ENCODE measurements around the gene DYNC1I1. TPM values are rescaled to one million over a fixed set of nuclear protein-coding genes. Genes with fewer than 3 reads are reported as not detected.

DYNC1I1 gene
- total and polyA plus RNA-seq, 2 experiments from 2014 or later = 20.6 to 24.4 TPM

DNA sequence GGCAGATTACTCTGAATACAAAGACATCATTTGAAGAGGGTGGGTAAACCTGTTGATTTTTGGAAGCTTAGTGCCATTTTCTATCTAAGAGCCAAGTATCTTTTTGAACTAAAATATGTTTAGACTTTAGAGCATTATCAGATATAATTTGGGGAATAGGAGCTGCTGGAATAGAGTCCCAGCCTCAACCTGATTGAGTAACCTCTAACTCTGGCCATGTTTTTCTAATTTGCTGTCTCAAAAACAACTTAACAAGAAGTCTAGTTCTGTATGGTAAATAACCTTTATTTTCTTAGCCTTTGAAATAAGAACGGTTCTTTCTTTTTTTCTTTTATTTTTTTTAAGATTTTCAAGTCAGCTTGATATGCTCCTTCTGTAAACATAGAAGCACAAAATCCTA is 224.5 kb downstream of the DYNC1I1 start:
- Histone ChIP-seq H3K27ac (no peak overlapping the region), H3K36me3 (no peaks in the 10 kb centered on the region), H3K4me3 (no peak overlapping the region), H3K9me3 (ENCODE audit: low read depth) (no peaks in the 10 kb centered on the region), H3K27me3 (no peaks in the 10 kb centered on the region), H3K4me1 (ENCODE audit: low read depth) (peaks cover 4% of the 10 kb centered on the region)
- no peak for DNase-seq (ENCODE audit: low read depth in 1 of 2, low spot score in 1 of 2)
- TF ChIP-seq, protein P1, sequence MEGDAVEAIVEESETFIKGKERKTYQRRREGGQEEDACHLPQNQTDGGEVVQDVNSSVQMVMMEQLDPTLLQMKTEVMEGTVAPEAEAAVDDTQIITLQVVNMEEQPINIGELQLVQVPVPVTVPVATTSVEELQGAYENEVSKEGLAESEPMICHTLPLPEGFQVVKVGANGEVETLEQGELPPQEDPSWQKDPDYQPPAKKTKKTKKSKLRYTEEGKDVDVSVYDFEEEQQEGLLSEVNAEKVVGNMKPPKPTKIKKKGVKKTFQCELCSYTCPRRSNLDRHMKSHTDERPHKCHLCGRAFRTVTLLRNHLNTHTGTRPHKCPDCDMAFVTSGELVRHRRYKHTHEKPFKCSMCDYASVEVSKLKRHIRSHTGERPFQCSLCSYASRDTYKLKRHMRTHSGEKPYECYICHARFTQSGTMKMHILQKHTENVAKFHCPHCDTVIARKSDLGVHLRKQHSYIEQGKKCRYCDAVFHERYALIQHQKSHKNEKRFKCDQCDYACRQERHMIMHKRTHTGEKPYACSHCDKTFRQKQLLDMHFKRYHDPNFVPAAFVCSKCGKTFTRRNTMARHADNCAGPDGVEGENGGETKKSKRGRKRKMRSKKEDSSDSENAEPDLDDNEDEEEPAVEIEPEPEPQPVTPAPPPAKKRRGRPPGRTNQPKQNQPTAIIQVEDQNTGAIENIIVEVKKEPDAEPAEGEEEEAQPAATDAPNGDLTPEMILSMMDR (IDR thresholded peaks at IDR 0.05; ENCODE audit: low read depth, low read length) = no peak

DNA sequence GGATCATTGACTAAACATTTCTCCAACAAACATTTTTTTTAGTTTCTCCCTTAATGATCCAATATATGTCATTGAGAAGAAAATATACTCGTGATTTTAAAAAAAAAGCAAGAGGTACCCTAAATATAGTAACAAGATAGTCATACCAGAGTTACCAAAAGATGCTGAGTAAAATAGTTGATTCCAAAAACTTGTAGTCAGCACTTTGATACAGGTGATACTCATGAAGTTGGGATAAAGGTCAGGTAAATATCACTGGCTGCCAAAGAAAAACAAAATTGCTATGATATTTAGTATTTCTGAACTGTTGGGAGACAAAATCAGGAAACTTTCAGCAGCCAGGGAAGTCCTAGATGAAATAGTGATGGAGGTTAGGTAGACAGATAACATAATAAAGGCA is 225.3 kb downstream of the DYNC1I1 start:
- H3K4me1 ChIP-seq (ENCODE audit: low read depth) = peaks cover 4% of the 10 kb centered on the region
- H3K36me3 ChIP-seq = no peaks in the 10 kb centered on the region
- no peak overlapping the region for H3K27ac ChIP-seq
- no peaks in the 10 kb centered on the region for H3K27me3 ChIP-seq
- H3K4me3 ChIP-seq = no peak overlapping the region
- no peak for DNase-seq (ENCODE audit: low read depth in 1 of 2, low spot score in 1 of 2)
- TF ChIP-seq, protein P1 (IDR thresholded peaks at IDR 0.05; ENCODE audit: low read depth, low read length) = no peak
- no peaks in the 10 kb centered on the region for H3K9me3 ChIP-seq (ENCODE audit: low read depth)

DNA sequence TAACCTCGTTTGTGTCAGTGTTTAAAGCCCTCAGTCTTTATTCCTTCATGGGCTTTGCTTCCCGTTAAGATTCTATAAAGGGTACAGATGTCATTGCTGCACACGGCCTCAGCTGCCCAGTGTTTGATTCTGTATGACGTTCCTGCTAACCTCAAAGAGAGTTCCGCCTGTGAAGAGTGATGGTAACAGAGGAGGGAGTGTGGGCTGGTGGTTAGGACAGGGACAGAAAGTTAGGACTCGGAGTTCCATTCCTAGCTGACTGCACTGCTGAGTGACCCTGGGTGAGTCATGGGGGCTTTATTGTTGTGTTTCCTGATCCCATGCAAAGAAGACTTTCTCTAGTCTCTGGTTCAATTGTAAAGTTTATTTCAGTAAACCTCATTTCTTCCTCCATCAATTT is 227.1 kb downstream of the DYNC1I1 start:
- Histone ChIP-seq H3K4me1 (ENCODE audit: low read depth) (peaks cover 4% of the 10 kb centered on the region), H3K9me3 (ENCODE audit: low read depth) (no peaks in the 10 kb centered on the region), H3K36me3 (no peaks in the 10 kb centered on the region), H3K27ac (no peak overlapping the region), H3K4me3 (no peak overlapping the region), H3K27me3 (no peaks in the 10 kb centered on the region)
- TF ChIP-seq, protein P1 (IDR thresholded peaks at IDR 0.05; ENCODE audit: low read depth, low read length) = no peak
- no peak for DNase-seq (ENCODE audit: low read depth in 1 of 2, low spot score in 1 of 2)

DNA sequence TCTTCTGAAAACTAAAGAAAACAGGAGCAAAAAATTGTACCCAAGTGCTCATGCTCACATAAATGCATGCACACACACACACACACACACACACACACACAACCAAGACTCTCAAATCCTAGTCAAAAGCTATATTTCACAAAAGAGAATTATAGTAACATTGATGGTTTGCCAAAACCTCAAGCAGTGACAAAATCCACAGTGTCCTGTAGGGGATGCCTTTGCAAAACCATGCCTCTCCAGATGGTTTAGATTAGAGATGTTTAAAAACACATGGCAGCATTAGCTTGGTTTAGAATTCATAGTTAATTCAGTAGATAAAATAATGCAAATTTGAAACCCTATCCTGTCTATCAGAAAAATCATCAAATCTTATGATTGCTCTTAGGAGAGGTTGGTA is 232.2 kb downstream of the DYNC1I1 start:
- Histone ChIP-seq H3K36me3 (no peaks in the 10 kb centered on the region), H3K4me1 (ENCODE audit: low read depth) (no peaks in the 10 kb centered on the region), H3K27ac (no peak overlapping the region), H3K27me3 (no peaks in the 10 kb centered on the region), H3K4me3 (no peak overlapping the region), H3K9me3 (ENCODE audit: low read depth) (no peaks in the 10 kb centered on the region)
- DNase-seq (ENCODE audit: low read depth in 1 of 2, low spot score in 1 of 2) = no peak
- TF ChIP-seq, protein P1 (IDR thresholded peaks at IDR 0.05; ENCODE audit: low read depth, low read length) = no peak

DNA sequence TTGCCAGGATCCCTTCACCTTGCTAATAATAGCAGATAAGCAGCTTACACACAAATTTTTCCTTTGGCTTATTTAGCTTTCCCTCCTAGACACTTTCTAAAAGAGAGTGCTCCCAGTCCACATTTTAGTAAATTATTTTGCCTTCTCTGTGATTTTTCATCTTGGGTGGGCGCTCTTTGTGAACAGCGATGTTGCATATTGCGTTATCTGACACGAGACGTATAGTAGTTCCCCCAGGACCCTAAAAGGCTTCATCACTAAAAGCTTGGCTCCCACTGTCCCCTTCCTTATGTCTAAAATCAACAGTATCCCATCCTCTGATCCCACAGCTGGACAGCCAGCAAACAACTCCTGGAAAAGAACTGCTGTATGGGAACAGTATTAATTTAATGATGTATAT is 232.9 kb downstream of the DYNC1I1 start:
- no peaks in the 10 kb centered on the region for H3K27me3 ChIP-seq
- no peaks in the 10 kb centered on the region for H3K9me3 ChIP-seq (ENCODE audit: low read depth)
- TF ChIP-seq, protein P1 (IDR thresholded peaks at IDR 0.05; ENCODE audit: low read depth, low read length) = no peak
- H3K4me1 ChIP-seq (ENCODE audit: low read depth) = no peaks in the 10 kb centered on the region
- H3K4me3 ChIP-seq = no peak overlapping the region
- DNase-seq (ENCODE audit: low read depth in 1 of 2, low spot score in 1 of 2) = no peak
- H3K27ac ChIP-seq = no peak overlapping the region
- no peaks in the 10 kb centered on the region for H3K36me3 ChIP-seq

DNA sequence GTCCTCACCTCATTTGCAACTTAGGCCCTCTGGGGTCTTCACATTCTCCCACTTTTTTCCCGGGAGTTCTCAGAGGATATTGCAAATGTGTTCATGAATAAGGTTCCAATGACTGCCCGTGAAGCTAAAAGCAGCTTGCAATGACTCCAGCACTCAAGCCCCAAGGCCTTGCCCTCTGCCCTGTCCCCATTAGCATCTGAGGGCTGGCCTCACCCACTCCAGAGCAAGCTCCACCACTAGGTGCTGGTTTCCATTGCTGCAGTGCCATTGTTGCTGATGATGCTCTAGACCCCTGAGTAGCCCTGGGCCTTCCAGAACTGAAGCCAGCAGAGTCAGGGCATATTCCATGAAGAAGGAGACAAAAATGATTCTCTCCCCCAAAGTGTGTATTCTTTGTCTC is 236.8 kb downstream of the DYNC1I1 start:
- Histone ChIP-seq H3K9me3 (ENCODE audit: low read depth) (no peaks in the 10 kb centered on the region), H3K27me3 (no peaks in the 10 kb centered on the region), H3K4me1 (ENCODE audit: low read depth) (no peaks in the 10 kb centered on the region), H3K36me3 (no peaks in the 10 kb centered on the region), H3K4me3 (no peak overlapping the region), H3K27ac (no peak overlapping the region)
- DNase-seq (ENCODE audit: low read depth in 1 of 2, low spot score in 1 of 2) = no peak
- TF ChIP-seq, protein P1 (IDR thresholded peaks at IDR 0.05; ENCODE audit: low read depth, low read length) = no peak
